DMS114 treated with DMSO at 0.1 percent for 48 hours (cell line): Measurements from ENCODE around the gene CAVIN4.

Experiments used
- DNase-seq: peaks from one replicate; lab custom pipeline; 2025; ENCODE audit not compliant: unreplicated experiment; lab: John Stamatoyannopoulos, UW

Gene CAVIN4, protein sequence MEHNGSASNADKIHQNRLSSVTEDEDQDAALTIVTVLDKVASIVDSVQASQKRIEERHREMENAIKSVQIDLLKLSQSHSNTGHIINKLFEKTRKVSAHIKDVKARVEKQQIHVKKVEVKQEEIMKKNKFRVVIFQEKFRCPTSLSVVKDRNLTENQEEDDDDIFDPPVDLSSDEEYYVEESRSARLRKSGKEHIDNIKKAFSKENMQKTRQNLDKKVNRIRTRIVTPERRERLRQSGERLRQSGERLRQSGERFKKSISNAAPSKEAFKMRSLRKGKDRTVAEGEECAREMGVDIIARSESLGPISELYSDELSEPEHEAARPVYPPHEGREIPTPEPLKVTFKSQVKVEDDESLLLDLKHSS

GRCh38 chr9:100577776-100578448 lies at the start of gene CAVIN4:
TSS of gene CAVIN4 (plus strand) at chr9:100578079. CDS start at chr9:100578144, 65 bp downstream.
- DNase-seq = no peak

- no peak for DNase-seq
These were observed 43.5 kb upstream of the CAVIN4 start for GRCh38 chr9:100534401-100534800.

GRCh38 chr9:100540327-100540726 lies 37.6 kb upstream of the CAVIN4 start:
- DNase-seq = no peak

DNA sequence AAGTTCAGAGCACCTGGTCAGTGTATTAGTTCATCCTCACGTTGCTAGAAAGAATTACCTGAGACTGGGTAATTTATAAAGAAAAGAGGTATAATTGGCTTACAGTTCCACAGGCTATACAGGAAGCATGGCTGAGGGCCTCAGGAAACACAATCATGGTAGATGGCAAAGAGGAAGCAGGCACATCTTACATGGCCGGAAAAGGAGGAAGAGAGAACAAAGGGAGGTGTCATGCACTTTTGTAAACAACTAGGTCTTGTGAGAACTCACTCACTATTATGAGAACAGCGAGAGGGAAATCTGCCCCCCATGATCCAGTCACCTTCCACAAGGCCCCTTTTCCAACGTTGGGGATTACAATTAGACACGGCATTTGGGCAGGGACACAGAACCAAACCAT lies 28.8 kb upstream of the CAVIN4 start:
- DNase-seq = no peak

- DNase-seq = no peak
These were observed 22.9 kb upstream of the CAVIN4 start for GRCh38 chr9:100554935-100555401.

DNA sequence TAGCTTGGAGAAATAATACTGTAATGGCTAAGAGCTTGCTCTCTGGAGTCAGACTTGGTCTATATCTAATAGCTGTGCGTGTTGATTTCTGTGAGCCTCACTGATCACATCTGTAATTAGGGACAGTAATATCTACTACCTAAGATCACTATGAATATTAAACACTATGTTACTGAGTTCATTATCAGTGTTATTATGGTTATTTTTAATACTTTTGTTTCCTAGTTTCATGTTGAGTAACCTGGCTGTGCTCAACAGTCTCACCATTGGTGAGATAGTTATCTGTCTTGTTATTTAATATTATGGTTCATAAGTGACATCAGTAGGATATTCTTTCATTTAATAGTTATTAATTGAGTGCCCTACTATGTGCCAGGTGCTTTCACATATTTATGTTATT lies 22.4 kb upstream of the CAVIN4 start:
- no peak for DNase-seq

GRCh38 chr9:100557053-100557452 lies 20.8 kb upstream of the CAVIN4 start:
- no peak for DNase-seq

DNA sequence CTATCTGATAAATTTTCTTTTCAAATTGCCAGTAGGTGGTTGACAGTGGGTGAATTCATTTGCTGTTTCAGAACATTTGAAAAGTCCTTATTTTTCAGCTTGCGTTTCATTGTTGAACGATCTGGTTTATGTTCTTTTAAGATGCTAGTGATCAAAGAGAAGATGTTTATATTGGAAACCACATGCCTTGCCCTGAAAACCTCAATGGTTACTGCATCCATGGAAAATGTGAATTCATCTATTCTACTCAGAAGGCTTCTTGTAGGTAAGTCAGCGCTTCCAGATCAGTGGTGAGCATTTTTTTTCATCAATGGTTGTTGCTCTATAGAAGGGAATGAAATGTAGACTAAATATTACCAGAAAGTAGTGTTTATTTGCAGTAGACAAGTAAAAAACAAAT lies 16.6 kb upstream of the CAVIN4 start:
- DNase-seq = no peak

DNA sequence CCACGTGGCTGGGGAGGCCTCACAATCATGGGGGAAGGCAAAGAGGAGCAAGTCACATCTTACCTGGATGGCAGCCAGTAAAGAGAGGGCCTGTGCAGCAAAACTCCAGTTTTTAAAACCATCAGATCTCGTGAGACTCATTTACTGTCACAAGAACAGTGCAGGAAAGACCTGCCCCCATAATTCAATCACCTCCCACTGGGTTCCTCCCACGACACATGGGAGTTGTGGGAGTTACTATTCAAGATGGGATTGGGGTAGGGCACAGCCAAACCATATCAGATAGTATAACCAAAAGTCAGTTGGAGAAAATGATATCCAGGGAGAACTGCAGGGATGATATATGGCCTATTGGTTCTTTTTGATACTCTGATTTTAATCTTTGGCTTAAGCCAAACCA lies 10.0 kb upstream of the CAVIN4 start:
- no peak for DNase-seq

- DNase-seq = no peak
These were observed 4.1 kb upstream of the CAVIN4 start for GRCh38 chr9:100573655-100574260.

- no peak for DNase-seq
These were observed 2.9 kb upstream of the CAVIN4 start for GRCh38 chr9:100575006-100575405.

- no peak for DNase-seq
These were observed 2.0 kb upstream of the CAVIN4 start for GRCh38 chr9:100575765-100576386.

- no peak for DNase-seq
These were observed 731 bp downstream of the CAVIN4 start for GRCh38 chr9:100578610-100579009.

GRCh38 chr9:100579665-100580064 lies 1.8 kb downstream of the CAVIN4 start:
- no peak for DNase-seq

DNA sequence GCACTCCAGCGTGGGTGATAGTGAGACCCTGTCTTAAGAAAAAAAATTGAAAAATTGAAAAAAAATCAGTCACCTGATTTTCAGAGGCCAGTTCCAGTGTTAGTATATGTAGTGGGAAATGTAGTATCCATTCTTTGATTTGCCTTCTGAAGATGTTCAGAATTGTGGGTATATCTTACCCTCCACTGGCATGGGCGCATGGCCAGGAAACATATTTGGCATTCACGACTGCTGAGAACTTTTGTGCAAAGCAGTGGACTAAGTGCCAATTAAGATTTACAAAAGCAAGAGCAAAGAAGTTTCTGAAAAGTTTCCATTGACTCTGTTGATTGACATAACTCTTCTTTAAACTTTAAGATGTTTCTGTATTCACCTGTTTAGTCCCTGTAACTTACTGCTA lies 2.4 kb downstream of the CAVIN4 start:
- no peak for DNase-seq

DNA sequence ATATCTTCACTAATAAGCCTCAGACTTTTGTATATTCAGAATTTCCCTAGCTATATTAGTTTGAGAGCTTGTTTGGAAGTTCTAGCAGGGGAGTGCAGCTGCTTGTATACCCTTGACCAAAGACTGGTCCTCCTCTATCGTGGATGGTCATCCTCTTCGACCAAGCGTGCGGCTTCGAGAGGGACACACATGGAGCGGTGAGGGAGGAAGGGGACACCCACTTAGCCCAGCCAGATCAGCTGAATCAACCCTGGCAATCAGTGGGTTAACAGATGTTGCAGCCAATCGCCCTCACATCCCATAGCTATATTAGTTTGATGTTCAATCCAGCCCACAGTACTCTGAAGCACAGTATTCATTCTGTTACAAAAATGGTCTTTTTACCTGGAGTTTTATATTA lies 3.2 kb downstream of the CAVIN4 start:
- DNase-seq = no peak

DNA sequence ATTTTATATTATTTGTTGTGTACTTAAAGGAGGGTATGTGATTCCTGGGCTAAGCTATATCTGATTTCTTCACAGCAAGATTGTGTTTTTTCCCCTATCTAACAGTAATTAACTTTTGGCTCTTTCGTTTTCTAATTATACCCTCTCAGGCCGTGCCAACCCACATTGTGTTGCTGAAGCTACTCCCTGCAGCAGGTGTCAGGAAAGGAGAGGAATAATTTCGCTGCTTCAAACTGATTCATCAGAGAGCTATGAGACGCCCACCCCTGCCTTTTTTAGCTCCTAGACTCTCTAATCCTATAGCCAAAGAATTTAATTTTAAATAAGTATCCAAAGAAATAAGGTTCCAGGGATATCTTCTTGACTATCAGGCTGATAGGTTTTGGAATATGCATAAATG lies 3.8 kb downstream of the CAVIN4 start:
- no peak for DNase-seq

DNA sequence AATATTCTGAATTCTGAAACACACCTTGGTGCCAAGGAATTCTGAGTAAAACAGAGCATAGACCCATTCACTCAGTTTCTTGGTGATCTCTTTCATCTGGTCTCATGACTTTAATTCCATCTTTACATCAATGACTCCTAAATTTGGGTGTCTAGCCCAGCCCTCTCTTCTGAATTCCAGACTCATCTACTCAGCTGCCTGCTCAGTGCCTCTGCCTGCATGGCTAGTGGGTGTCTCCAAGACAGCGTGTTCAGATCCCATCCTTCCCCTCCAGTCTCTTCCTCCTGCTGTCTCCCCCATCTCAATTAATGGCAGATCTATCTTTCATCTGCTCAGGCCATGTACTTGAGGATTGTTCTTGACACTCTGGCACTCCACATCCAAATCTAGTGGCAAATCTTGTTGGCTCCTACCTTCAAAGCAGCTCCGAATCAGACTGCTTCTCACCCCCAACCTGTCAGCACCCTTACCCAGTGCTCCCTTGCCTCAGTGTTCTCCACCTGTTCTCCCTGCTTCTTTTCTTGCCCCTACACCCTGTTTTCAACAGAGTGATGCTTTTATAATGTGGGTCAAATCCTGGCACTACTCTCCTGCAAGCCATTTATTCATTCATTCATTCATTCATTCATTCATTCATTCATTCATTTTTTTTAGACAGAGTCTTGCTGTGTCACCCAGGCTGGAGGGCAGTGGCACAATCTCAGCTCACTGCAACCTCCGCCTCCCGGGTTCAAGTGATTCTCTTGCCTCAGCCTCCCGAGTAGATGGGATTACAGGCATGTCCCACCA lies 5.3 kb downstream of the CAVIN4 start:
- no peak for DNase-seq

GRCh38 chr9:100584951-100585350 lies 7.1 kb downstream of the CAVIN4 start:
- DNase-seq = no peak

GRCh38 chr9:100586093-100586492 lies 8.2 kb downstream of the CAVIN4 start:
- DNase-seq = no peak

GRCh38 chr9:100587375-100587774 lies 9.5 kb downstream of the CAVIN4 start:
- no peak for DNase-seq
